GM19395 (cell line): Measurements from ENCODE around the gene CYFIP2.

ENCODE experiments used
- ATAC-seq: cut with Tn5 transposase; IDR thresholded peaks from one replicate; pipeline ENCODE4 v1.9.1; 2021; ENCODE audit warnings: mild to moderate bottlenecking, moderate library complexity; ENCODE audit not compliant: unreplicated experiment

The CYFIP2 gene

GRCh38 chr5:157352756-157353340 lies 86.9 kb downstream of the CYFIP2 start:
- no peak for ATAC-seq

DNA sequence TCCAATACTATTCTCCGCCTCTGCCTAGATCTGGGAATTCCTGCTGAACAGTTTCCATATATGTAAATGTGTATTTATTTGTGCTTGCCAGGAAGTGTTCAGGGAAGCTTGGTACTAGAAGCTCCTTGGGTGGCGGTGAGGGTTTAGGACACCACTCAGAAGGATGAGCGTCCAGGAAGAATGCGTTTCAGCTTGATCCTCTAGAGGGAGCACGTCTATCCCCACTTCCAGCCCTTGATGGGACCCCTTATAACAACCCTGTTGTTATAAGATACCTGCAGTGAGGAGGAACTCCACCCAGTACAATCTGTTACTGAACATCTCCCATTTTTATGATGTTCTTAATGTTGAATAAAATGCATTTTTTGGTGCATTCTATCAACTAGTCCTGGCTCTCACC lies 88.9 kb downstream of the CYFIP2 start:
- ATAC-seq = no peak

DNA sequence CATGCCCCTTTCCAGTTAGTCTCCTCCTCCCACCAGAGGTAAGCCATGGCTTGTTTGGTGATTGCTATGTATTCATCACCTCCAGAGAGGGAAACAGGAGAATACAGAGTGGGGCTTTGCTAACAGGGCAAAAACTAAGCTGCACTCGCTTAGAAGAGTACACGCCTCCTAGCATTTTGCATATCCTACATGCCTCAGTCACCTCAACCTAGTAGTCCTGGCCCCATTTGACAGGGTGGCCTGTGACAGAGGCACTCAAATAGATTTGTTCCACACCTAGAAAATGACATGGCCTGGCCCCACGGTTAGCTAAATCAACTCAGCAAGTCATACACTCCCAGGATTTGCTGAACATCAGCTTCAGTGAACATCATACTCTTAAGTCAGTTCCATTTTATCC lies 90.7 kb downstream of the CYFIP2 start:
- no peak for ATAC-seq

DNA sequence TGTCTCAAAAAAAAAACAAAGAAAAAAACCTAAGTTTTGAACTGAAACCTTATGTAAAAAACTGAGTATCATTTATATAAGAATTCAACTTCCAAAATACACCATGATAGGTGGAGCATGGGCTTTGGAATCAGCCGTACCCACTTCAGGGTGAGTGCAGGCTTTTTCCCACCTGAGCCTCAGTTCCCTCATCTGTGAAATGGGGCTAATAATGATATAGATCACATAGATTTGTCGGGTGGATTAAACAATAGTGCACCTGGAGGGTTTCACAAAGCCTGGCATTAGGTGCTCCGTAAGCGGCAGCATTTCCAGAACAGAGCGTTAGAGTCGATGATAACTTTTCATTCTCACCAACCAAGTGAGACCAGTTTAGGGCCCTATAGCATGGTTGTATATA lies 91.9 kb downstream of the CYFIP2 start:
- no peak for ATAC-seq

DNA sequence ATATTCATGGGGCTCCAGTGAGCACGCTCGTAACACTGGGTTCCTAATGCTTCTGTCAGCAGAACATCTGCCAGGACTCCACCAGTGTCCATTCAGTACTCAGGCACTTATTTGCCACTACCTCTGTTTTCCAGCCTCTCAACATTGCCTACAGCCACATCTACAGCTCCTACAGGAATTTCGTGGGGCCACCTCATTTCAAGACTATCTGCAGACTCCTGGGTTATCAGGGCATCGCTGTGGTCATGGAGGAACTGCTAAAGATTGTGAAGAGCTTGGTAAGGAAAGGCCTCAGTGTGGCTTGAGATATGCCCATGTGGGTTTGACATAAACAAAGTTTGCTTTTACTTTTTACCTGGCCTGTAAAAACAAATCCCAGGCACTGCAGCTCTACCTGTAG lies 92.9 kb downstream of the CYFIP2 start:
- ATAC-seq = no peak

DNA sequence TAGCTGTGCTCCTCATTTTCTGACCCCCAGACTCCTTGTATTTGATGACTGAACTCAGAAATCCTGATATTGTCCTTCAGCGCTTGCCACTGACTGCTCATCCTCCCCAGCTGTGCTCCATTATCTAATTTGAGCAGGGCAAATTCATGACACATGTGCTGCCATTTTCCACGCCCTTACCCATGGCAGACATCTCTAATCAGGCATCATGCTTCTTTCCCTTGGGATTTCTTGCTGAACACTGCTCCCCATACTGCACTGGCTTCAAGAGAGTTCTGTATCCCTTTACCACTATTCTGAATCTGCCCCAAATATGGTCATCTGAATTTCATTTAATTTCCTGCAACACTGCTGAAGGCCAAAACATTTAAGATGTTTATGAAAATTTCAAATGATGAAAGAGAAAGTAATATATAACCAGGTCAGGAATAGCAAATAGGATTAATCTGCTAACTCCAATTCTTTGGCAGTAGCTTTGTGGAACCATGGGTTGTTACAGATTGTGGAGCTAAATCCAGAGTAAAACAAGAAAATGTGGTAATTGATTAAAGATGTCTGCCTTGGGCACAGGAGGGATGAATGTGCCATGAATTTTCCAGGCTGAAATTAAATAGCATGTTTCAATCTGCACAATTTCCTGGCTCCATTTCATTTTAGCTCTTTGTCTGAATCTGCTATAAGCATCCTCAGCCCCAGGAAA lies 93.6 kb downstream of the CYFIP2 start:
- ATAC-seq = no peak

- ATAC-seq = no peak
Observed at GRCh38 chr5:157362012-157362411, 96.1 kb downstream of the CYFIP2 start.

GRCh38 chr5:157362502-157362901 lies 96.6 kb downstream of the CYFIP2 start:
- no peak for ATAC-seq

- ATAC-seq = no peak
Observed at GRCh38 chr5:157362982-157363381, 97.1 kb downstream of the CYFIP2 start.

DNA sequence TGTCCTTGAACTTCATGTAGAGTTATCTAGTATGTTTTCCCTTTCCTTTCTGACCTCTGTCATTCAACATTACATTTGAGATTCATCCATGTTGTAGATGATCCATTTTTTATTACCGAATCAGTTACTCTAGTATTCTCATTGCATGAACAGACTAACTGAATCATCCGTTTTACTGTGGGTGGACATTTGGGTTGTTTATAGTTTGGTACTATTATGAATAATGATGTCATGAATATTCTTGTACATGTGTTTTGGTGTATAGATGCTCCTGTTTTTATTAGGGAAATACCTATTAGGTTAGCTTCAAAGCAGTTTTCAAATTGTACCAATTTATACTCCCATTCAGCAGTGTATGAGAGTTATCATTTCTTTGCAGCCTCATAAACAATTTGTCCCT lies 99.8 kb downstream of the CYFIP2 start:
- no peak for ATAC-seq

DNA sequence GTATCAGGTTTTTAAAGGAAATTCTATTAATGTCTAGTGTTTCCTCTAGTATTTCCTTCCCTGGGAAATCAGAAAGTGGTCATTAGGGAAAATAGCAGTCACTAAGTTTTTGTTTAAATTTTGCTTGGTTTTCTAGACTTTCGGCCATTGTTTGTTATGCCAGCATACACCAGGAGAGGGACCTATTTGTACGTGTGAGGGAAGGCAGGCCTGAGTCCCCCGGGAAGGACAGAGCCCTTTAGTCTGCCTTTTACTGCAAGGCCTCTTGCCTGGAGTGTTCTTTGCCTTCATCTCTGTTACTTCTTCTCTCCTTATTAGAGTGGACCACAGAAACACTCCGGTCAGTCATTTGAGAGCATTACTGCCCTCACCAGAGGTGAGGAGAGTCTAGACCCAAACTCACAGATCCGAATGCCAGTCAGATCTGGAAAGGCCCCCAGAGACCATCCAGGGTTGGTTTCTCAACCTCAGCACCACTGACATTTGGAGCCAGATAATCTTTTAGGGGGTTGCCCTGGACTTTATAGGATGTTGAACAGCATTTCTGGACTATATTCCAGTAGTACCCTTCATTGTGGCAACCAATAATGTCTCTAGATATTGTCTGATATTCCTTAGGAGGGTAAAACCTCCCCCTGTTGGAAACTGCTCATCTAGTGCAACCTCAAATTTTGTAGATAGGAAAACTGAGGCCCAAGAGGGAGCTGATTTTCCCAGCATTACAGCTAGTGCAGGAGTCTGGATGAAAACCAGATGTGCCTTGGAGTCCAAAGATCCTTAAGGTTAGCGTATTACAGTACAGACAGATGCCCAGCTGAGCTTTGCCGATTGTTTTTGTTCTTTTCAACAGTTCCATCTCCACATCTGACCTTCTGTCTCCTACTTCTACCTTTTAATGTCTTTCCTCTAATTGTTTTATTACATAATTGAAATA lies 101.1 kb downstream of the CYFIP2 start:
- no peak for ATAC-seq

DNA sequence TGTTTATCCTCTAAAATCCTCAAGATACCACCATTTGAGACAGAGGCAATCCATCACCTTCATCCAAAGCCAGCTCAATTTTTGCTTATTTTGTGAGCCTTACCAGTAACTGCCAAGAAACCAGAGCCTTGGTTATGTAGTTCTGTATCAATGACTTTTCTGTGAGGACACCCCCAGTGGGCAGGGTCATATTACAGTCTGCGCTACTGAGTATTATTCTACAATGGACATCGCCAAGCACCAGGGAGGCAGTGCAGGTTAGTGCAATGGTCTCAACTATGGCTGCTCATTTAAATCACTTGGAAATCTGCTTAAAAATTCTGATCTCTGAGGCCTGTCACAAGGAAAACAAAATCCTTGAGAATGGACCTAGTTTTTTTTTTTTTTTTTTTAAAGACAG lies 103.6 kb downstream of the CYFIP2 start:
- ATAC-seq = no peak

DNA sequence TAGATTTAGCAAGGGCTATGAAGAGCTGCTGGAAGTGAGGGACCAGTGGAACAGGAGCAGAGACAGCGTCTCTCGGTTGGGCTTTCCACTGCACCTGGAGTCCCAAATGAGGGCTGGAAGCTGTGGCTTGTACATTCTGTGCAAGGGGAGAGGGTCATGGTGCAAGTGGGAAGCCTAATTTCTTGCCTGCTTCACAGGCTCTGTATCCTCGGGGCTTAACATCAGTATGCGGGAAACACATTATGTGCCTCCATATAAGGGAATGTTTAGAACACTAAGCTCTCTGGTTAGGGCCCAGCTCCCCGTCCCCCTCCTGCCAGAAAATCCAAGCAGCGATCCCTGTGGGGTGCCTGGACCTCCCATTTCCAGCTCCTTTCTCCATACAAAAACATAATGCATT lies 105.0 kb downstream of the CYFIP2 start:
- no peak for ATAC-seq

DNA sequence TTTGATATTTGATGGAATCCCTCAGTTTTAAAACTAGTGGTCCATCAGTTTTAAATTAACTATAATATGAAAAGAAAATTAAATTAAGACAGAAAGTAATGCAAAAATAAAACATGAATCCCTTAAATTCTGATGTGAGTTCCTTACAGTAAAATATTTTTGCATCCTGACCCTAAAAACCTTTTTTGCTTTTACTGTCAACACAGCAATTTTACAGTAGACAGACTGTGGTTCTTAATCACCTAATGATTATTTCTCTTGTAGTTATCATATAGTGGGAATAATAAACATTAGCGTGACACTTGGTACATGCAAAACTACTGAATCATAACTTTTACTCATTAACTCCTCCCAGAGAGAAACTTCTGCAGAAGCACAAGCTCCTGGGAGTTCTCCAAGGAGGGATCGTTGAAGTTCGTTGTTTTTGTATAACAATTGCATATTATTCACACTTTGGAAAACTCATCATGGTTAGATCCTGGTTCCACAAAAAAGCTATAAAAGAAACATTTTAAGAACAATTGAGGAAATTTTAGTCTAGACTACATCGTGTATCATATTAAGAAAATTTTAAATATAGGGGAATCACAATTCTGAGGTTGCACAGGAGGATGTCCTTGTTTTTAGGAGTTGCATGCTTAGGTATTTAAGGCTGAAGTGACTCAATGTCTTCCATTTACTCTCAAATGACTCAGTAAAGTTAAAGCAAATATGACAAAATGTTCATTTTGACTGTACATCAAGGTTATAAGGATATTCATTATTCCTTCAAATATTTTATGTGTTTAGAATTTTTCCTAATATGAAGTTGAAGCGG lies 105.9 kb downstream of the CYFIP2 start:
- ATAC-seq = no peak

GRCh38 chr5:157372472-157372822 lies 106.5 kb downstream of the CYFIP2 start:
- ATAC-seq = no peak

DNA sequence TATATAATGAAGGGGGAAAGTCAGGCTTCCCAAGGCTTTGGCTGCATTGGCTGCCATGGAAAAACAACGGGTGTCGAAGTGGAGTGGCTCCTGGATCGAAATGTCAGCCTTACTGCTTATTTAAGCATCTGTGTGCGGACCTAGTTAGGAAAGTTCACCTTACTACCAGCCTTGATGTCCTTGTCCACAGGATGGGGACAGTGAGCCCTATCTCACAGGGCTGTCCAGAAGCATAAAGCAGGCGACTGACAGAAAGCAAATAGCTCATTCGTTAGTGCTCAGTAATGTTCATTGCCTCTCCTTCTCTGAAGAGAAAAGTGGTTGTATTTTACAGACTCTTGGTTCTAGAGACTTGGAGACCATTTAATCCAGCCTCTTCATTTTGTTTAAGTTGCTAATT lies 112.6 kb downstream of the CYFIP2 start:
- ATAC-seq = no peak

DNA sequence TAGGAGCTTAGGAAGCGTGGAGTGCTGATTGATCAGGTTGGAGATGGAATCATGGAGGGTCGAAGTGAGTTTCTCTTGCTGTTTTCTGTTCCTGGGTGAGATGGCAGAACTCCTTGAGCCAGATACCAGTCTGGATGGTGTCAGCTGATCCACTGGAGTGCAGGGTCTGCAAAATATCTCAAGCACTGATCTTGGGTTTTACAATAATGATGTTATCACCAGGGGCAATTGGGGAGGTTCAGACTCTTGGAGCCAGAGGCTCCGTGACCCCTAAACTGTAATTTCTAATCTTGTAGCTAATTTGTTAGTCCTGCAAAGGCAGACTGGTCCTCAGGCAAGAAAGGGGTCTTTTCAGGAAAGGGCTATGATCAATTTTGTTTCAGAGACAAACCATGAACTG lies 114.1 kb downstream of the CYFIP2 start:
- ATAC-seq = no peak

GRCh38 chr5:157381746-157382145 lies 115.8 kb downstream of the CYFIP2 start:
- ATAC-seq = no peak

- ATAC-seq = no peak
Observed at GRCh38 chr5:157382996-157383800, 117.3 kb downstream of the CYFIP2 start.

DNA sequence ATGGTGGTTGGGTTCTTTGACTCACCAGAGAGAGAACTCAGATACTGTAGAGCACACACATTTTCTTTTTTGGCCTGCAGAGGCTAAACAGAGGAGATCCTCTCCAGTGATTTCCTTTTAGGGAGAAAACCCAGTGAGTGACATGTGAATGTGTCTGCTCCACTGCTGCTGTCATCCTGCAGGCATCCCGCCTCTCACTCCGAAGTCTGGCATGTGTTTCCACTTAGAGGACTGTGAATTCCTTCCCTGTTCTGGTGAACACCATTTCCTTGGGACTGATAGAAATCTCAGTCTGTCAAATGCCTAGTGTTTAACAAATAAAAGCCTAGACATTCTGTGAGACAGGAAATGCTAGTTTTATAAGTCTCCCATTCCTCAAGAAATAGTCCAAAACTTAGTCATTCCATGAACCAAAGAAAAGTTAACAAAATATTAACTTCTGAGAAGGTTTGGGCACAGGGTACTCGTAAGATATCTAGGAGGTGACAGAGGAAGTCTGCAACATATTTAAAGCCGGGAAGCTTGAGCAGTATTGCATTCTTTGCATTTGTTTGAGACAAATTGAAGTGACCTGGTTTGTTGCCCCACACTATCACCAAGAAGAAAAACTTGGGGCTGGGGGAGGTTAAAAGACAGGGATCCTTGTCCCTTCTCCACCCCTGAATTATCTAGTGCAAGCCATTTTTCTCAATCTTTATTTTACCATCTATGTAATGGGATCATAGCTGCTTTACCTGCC lies 119.2 kb downstream of the CYFIP2 start:
- ATAC-seq = no peak
